A673 (cell line): ENCODE data around the gene HIGD1A. TPM values are rescaled to one million over a fixed set of nuclear protein-coding genes. Genes with fewer than 3 reads are reported as not detected.

ENCODE experiments used
- BruUV-seq: library from RNA; stranded (reverse); fragments of 400-500 nt; replicated peaks from 2 replicates; lab custom pipeline; 2021; lab: Mats Ljungman, UMichigan
- CTCF ChIA-PET: fragments of 300-600 bp; sonication (Branson Sonifier 250); formaldehyde crosslinking; loops from one replicate; lab custom pipeline; 2022; ENCODE audit warnings: antibody characterized with exemption; lab: Charles Lee
- POLR2A ChIA-PET: fragments of 300-600 bp; sonication (Branson Sonifier 250); formaldehyde crosslinking; loops from one replicate; lab custom pipeline; 2022; ENCODE audit warnings: antibody characterized with exemption; ENCODE audit not compliant: low non-redundant PET; lab: Charles Lee
- DNase-seq: peaks from one replicate; pipeline ENCODE4 v3.0.0-alpha.2; 2015; ENCODE audit warnings: low spot score
- H3K27ac ChIP-seq: fragments of 200-600 bp; sonication (generic); 2 replicates; pipeline ENCODE4 v1.5.1; 2016; ENCODE audit warnings: mixed run types, low read depth, mild to moderate bottlenecking, mixed read lengths, antibody characterized with exemption, low read length; ENCODE audit not compliant: poor library complexity, severe bottlenecking
- H3K27me3 ChIP-seq: fragments of 200-600 bp; sonication (generic); replicated peaks from 2 replicates; pipeline ENCODE4 v1.6.1; 2017; ENCODE audit warnings: mixed run types, low read depth, mild to moderate bottlenecking, mixed read lengths, antibody characterized with exemption, low read length; ENCODE audit not compliant: insufficient read depth, poor library complexity
- H3K36me3 ChIP-seq: fragments of 200-600 bp; sonication (generic); 2 replicates; pipeline ENCODE4 v1.6.1; 2016; ENCODE audit warnings: mixed run types, mild to moderate bottlenecking, mixed read lengths, antibody characterized with exemption, low read length; ENCODE audit not compliant: insufficient read depth, poor library complexity, severe bottlenecking
- H3K4me1 ChIP-seq: fragments of 200-600 bp; sonication (generic); 2 replicates; pipeline ENCODE4 v1.6.1; 2017; ENCODE audit warnings: mixed run types, mild to moderate bottlenecking, mixed read lengths, antibody characterized with exemption, low read length; ENCODE audit not compliant: insufficient read depth, poor library complexity, severe bottlenecking
- H3K4me3 ChIP-seq: fragments of 200-600 bp; sonication (generic); 2 replicates; pipeline ENCODE4 v1.5.1; 2016; ENCODE audit warnings: low read depth, mixed run types, mild to moderate bottlenecking, mixed read lengths, low read length; ENCODE audit not compliant: poor library complexity, severe bottlenecking
- H3K9me3 ChIP-seq: fragments of 200-600 bp; sonication (generic); 2 replicates; pipeline ENCODE4 v1.6.1; 2016; ENCODE audit warnings: mixed run types, low read depth, mild to moderate bottlenecking, mixed read lengths, antibody characterized with exemption, low read length; ENCODE audit not compliant: poor library complexity, severe bottlenecking
- CTCF ChIP-seq: fragments of 300-800, 200-600 bp; sonication (generic); conservative IDR thresholded peaks from 2 replicates; pipeline ENCODE4 v1.5.1; 2017; ENCODE audit warnings: low read depth, mild to moderate bottlenecking, antibody characterized with exemption, low read length, moderate library complexity, mixed read lengths
- EZH2 ChIP-seq: fragments of 200-600 bp; sonication (generic); IDR thresholded peaks from 2 replicates; pipeline ENCODE4 v1.6.1; 2017; ENCODE audit warnings: borderline replicate concordance, low read depth, mild to moderate bottlenecking, mixed read lengths, antibody characterized with exemption, low read length; ENCODE audit not compliant: poor library complexity, severe bottlenecking
- intact Hi-C: fragments of 100-400 bp; cut with micrococcal nuclease; formaldehyde crosslinking; loops from one replicate; pipeline ENCODE4 v1.10.0; 2022; ENCODE audit not compliant: unreplicated experiment
- total RNA-seq: library from RNA; stranded (reverse); gene quantifications from 2 replicates; pipeline ENCODE4 v1.2.3, GENCODE V29; 2021

The HIGD1A gene
- total RNA-seq, 1 experiment from 2014 or later, result 50.6 TPM

- H3K4me3 ChIP-seq, result no peak overlapping the region
- ChIA-PET POLR2A (no interaction called here), CTCF (no interaction called here)
- no peaks in the 10 kb centered on the region for H3K9me3 ChIP-seq
- H3K27ac ChIP-seq, result no peak overlapping the region
- H3K4me1 ChIP-seq, result no peaks in the 10 kb centered on the region
- TF ChIP-seq EZH2 (no peak), CTCF (no peak)
- no peaks in the 10 kb centered on the region for H3K27me3 ChIP-seq
- no TSS peak for BruUV-seq
- no peaks in the 10 kb centered on the region for H3K36me3 ChIP-seq
- intact Hi-C loops, result no loop called here
- DNase-seq, result no peak
These were observed 47.5 kb downstream of the HIGD1A start for GRCh38 chr3:42756681-42757213.

- intact Hi-C loops, result no loop called here
- Histone ChIP-seq H3K4me1 (no peaks in the 10 kb centered on the region), H3K27me3 (no peaks in the 10 kb centered on the region), H3K36me3 (no peaks in the 10 kb centered on the region), H3K4me3 (no peak overlapping the region), H3K27ac (no peak overlapping the region), H3K9me3 (no peaks in the 10 kb centered on the region)
- POLR2A ChIA-PET, result no interaction called here
- DNase-seq, result peak; percentile 19
- BruUV-seq, result no TSS peak
- CTCF ChIA-PET, result no interaction called here
- TF ChIP-seq CTCF (peak; percentile 45), EZH2 (no peak)
These were observed 48.4 kb downstream of the HIGD1A start for GRCh38 chr3:42755681-42756578.

- ChIA-PET CTCF (no interaction called here), POLR2A (no interaction called here)
These were observed 50.5 kb downstream of the HIGD1A start for GRCh38 chr3:42753757-42754156.

More at GRCh38 chr3:42753757-42754156, 50.5 kb downstream of the HIGD1A start:
- no peak for DNase-seq
- Histone ChIP-seq H3K36me3 (no peaks in the 10 kb centered on the region), H3K4me1 (no peaks in the 10 kb centered on the region), H3K27me3 (no peaks in the 10 kb centered on the region), H3K9me3 (no peaks in the 10 kb centered on the region), H3K4me3 (no peak overlapping the region), H3K27ac (no peak overlapping the region)
- intact Hi-C loops, result no loop called here
- BruUV-seq, result no TSS peak
- TF ChIP-seq EZH2 (no peak), CTCF (no peak)
